NCI-H2029 (cell line): ENCODE results near the gene PITPNC1.
"Not testable (repeated sequence)": the region's sequence is repeated elsewhere in the genome, so short reads cannot be mapped to it uniquely, and the experiment has no call there.

Source experiments
- DNase-seq: peaks from one replicate; lab custom pipeline; 2025; lab: John Stamatoyannopoulos, UW

The PITPNC1 gene

GRCh38 chr17:67489273-67489672 lies 112.2 kb downstream of the PITPNC1 start:
- no peak for DNase-seq

DNA sequence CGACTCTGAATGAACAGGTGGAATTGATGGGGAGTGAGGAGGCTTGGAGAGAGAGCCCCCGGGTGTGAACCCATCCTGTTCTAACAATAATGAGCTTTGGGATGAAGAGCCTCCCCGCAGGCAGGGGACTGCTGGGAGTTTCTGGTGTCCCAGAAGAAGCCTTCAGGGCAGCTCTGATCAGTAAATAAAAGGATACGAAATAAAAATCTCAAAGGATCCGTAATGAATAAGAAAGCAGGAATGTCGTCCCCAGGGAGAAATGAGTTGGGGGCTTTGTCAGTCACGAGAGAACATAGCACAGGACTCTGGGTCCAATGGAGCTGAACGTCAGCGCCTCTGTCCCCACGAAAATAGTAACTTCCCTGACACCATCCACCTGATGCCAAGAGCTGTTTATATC lies 113.4 kb downstream of the PITPNC1 start:
- no peak for DNase-seq

- peak; percentile 72 for DNase-seq
Measured at GRCh38 chr17:67491009-67491680, 114.1 kb downstream of the PITPNC1 start.

DNA sequence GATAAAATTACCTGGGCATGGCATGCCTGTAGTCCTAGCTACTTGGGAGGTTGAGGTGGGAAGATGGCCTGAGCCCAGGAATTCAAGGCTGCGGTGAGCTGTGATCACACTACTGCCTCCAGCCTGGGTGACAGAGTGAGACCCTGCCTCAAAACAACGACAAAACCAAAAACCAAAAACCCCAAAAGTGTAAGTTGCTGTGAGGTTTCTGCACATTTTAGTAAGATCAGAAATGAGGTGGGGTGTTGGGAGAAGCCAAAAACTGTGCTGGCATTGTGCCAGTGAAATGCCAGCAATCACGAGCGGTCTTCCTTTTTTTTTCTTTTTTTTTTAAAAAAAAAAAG lies 114.6 kb downstream of the PITPNC1 start:
- no peak for DNase-seq

DNA sequence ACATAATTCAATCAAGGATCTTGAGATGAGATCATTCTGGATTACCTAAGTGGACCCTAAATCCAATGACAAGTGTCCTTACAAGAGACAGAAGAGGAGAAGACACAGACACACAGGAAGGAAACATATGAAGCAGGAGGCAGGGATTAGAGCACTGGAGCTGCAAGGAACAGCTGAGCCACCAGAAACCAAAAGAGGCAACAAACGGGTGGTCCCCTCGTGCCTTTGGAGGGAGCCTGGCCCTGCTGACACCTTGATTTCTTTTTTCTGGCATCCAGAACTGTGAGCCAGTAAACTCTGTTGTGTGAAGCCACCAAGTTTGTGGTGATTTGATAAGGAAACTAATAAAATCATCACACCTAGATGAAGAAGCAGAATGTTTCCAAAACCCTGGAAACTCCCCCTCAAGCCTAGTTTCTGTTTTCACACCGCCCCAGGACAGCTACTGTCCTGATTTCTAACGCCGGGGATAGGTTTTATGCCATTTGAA lies 115.2 kb downstream of the PITPNC1 start:
- no peak for DNase-seq

DNA sequence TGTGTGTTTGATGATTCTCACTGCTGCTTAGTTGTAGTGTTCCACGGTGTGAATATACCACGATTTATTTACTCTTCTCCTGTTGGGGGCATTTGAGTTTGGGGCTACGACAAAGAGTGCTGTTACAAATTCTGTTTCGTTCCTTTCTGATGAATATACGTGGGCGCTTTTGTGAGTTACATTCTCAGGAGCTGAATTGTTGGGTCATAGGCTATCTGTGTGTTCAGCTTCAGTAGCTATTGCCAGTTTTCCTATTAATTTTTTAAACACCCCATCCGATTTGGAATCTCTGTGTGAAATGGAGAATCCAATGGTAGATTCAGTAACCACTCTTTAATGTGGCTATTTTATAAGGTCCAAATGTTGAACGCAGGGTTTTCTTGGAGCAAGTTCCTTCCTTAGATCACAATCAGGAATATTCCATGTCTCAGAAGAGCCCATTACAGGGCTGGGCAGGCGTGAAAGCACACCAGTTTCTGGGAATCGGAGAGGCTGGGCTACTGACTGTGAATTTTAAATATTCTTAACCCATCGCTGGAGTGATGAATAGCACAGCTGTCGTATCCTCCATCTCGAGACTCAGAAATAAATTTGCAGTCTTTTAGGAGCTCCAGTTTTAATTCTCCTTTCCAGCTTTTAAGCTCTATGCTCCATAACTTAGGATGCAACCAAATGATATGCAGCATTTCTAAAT lies 115.9 kb downstream of the PITPNC1 start:
- DNase-seq, result no peak

- no peak for DNase-seq
Measured at GRCh38 chr17:67493812-67494211, 116.7 kb downstream of the PITPNC1 start.

- not testable (repeated sequence) for DNase-seq
Measured at GRCh38 chr17:67495534-67495933, 118.5 kb downstream of the PITPNC1 start.

- no peak for DNase-seq
Measured at GRCh38 chr17:67496286-67496685, 119.2 kb downstream of the PITPNC1 start.

DNA sequence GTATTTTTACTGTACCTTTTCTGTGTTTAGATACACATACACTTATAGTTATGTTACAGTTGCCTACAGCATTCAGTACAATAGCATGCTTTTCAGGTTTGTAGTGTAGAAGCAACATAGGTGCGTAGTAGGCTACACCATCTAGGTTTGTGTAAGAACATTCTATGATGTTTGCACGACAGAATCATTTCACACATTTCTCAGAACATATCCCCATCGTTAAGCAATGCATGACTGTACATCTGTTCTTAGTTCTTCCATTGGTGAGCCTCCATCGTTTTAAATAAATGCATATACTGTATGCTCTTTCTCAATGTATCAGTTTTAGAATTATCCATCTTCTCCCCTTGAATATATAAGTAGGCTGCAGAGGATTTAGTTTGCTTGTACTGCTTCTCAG lies 122.6 kb downstream of the PITPNC1 start:
- no peak for DNase-seq

GRCh38 chr17:67500261-67500660 lies 123.2 kb downstream of the PITPNC1 start:
- no peak for DNase-seq

GRCh38 chr17:67500677-67501300 lies 123.7 kb downstream of the PITPNC1 start:
- no peak for DNase-seq

DNA sequence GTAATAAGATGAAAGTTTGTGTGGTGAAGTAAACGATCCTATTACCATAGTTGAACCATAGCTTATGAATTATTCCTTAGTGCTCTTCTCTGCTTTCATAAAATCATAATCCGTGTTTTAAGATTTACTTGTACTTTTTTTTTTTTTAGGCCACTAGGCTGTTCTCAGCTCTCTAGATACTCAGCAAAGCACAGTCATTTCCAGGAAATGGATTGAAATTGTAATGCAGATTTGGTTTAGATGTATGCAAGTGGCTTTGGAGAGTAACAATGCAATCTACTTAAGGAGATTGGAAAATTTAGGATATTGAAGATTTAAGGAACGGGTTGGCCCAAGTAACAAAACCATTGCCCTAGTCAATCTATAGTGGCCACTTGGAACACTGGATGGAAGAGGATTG lies 125.1 kb downstream of the PITPNC1 start:
- no peak for DNase-seq

- DNase-seq, result no peak
Measured at GRCh38 chr17:67503184-67503583, 126.1 kb downstream of the PITPNC1 start.

DNA sequence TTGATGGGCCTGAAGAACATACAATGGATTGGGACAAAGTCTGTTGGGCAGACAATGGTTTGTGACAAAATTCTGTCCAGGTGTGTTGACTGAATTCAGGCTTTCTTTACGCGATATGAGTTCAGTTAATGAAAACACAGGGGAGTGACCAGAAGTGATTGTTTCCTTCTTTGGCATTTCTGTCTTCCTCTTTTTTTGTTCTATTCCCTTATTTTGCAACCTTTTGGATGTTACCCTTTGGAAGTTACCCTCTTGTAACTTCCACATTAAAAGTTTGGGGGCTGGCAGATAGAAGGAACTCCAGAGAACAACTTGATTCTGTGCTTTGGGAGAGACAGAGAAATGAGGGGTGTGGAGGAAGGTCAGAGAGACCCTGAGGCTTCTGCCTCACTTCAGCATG lies 126.7 kb downstream of the PITPNC1 start:
- DNase-seq, result no peak

GRCh38 chr17:67504182-67504581 lies 127.1 kb downstream of the PITPNC1 start:
- no peak for DNase-seq

DNA sequence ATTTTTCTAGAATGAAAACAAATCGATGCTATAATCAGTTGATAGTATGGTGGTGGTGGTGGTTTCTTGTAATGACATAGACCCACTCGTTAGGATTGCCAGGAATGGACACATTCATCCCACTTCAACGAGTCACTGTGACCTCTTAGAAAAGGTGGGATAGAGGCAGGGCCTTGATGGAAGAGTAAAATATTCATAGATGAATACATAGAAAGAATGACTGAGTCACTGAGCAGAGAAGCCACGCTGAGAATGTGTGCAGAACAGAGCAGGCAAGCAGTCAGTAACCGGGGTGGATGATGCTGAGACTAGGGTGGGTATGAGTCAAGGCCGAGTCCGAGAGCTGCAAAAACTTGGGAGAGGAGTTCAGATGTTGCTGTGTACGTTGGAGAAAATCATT lies 129.9 kb downstream of the PITPNC1 start:
- DNase-seq, result no peak

DNA sequence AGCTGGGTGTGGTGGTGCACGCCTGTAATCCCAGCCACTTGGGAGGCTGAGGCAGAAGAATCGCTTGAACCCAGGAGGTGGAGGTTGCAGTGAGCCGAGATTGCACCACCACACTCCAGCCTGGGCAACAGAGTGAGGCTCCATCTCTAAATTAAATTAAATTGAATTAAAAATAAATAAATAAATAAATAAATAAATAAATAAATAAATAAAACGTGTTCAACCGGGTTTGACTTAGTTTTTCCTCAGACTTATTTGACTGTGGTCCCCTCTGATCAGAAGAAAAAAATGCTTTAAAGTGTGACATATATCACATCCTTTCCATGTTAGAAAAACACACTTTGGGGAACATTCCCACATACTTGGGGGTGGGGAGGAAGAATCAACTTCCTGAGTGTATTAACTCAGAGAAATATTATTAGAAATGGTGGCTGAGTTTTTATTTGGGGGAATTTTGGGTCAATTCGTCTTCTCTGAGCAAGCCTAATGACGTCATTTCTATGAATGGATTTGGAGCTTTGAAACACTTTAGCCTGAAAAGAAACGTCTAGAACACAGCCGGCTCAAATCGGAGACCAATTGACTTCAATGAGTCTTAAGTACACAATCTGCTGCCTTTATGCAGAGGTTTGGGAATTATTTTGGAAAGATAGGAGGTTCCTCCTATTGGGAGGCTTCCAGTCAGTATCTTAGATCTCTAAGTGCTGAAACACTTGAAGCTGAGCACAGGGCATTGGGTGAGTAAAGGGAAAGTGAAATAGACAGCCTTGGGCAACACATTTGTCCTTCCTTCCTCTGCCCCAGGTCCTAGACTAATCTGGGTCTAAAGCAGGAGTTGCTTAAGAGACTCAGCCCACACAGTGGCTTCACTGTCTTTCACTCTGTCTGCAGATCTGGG lies 132.6 kb downstream of the PITPNC1 start:
- peak; percentile 18 for DNase-seq

DNA sequence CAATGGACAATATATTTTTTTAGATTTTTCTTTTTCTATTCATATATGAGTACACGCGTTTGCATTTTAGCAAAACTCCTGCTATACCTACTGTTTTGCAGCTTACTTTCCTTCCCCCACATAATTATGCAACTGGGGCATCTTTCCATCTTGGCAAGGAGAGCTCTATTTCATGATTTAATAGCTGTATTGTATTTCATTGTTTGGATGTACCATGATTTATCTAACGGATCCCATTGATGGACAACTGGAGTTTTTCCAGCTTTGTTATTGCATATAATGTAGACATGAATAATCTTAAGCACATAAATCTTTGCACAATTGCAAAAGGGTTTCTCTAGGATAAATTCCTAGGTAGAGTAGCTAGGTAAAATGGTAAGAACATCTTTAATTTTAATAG lies 133.9 kb downstream of the PITPNC1 start:
- peak; percentile 12 for DNase-seq

DNA sequence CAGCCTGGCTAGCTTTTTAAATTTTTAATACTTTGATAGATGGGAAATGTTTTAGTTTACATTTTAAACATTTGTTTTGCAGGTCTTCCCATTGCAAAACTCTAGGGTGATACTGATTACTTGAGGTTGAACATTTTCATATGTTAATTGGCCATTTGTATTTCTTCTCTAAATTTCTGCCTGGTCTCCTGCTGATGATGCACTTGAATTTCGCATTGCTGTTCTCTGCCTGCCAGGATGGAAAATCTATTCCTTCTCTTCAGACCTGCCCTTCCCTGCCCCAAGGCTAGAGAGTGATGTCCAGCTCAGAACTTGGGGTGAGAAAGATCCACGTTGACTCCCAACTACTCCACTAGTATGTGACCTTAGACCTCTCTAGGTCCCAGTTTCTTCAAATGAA lies 134.7 kb downstream of the PITPNC1 start:
- DNase-seq, result no peak

DNA sequence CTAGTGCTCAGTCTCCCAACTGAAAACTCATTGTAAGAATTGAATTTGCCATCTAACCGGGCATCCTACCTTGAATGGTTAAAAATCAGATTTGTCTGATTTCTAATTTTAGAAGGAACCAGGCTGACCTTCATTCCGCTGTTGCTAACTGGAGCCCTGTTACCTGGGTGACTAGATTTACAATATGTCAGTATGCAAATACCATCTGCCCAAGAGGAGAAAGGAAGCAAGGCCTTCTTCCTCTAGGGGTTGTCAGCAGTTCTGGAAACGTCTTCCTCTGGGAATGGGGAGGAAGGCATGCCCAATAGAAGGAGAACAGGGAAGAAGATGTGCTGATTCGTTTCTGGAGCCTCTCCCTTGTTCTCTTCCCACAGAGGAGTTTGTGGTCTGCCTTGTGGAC lies 137.9 kb downstream of the PITPNC1 start:
- peak; percentile 15 for DNase-seq

DNA sequence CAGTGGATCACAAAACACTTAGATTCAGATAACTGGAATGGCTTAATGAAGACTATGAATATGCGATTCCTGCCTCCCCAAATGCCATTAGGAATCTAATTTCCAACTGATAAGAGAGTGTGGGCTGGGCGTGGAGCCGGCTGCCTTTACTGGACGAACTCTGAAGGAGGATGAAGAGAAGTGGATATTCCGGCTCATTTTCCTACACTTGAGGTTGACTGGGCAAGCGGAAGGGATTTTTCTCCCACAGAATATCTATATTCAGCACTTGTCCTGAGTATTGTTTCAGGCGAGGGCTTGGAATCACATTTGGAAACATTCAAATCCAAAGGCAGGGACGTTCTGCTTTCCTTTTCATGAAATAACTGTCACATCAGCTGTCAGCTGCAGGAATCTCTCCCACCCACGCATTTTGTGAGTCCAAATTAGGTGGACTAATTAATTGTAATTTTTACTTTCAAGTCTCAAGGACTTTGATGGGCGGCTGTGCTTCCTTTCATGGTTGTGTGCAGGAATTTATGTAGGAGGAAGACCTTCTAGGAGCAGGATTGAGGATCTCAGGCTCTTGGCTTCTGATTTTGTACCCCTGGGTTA lies 138.5 kb downstream of the PITPNC1 start:
- DNase-seq, result no peak
